ENCODE data around the gene ZHX3.
"Not testable (repeated sequence)": the region's sequence is repeated elsewhere in the genome, so short reads cannot be mapped to it uniquely, and the experiment has no call there.

ZHX3 gene

GRCh38 chr20:41249411-41250281 is 67.9 kb downstream of the ZHX3 start:
- no peak for DNase-seq

- no peak for DNase-seq
Observed at GRCh38 chr20:41248368-41249024, 69.0 kb downstream of the ZHX3 start.

GRCh38 chr20:41247523-41248367 is 69.8 kb downstream of the ZHX3 start:
- no peak for DNase-seq

DNA sequence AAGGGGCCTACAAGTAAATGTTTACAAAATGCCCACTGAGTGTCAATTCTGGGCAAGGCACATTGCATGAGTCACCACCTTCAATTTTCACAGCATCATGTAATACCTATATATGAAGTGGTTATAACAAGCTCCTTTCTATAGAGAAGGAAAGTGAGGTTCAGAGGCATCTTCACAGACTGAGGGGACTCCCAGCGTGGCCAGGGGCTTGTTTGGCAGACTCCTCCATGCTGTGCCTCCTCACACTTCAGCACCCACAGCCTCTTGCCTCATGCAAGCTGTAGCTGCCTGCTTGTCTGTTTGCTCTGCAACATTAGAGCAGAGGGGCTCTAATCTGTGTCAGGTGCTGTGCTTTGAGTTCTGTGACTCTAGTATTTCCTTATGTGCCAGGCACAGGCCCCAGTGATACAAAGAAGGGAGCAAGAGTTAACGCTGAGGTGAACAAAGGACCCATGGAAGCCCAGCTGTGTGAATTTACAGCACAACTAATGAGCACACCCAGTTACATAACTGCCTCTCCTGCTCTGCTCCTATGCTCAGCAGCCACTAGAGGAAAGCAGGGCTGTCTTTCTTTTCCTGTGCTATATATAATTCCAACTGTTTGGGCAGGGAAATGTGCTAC is 72.3 kb downstream of the ZHX3 start:
- no peak for DNase-seq

GRCh38 chr20:41242807-41243206 is 74.7 kb downstream of the ZHX3 start:
- no peak for DNase-seq

DNA sequence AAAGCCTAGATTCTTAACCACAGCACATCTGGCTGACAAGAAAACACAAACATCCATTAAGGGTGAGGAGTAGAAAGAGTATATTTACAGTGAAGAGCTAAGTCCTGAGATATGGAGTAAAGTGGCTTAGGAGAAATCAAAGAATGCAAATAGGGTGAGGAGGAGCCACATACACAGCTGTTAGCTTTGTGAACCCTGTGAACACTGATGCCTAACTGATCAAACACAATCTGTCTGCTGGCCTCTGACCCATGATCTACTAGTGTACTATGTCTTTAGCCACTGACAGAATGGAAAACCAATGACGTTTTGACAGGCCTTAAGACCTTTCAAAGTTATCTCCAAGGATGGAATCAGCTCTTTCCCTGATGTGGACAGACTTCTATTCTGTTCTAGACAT is 75.2 kb downstream of the ZHX3 start:
- no peak for DNase-seq

DNA sequence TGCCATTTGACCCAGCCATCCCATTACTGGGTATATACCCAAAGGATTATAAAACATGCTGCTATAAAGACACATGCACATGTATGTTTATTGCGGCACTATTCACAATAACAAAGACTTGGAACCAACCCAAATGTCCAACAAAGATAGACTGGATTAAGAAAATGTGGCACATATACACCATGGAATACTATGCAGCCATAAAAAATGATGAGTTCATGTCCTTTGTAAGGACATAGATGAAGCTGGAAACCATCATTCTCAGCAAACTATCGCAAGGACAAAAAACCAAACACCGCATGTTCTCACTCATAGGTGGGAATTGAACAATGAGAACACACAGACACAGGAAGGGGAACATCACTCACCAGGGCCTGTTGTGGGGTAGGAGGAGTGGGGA is 80.3 kb downstream of the ZHX3 start:
- not testable (repeated sequence) for DNase-seq

- DNase-seq = not testable (repeated sequence)
Observed at GRCh38 chr20:41236818-41237217, 80.7 kb downstream of the ZHX3 start.

GRCh38 chr20:41234546-41234945 is 83.0 kb downstream of the ZHX3 start:
- no peak for DNase-seq

GRCh38 chr20:41234041-41234440 is 83.5 kb downstream of the ZHX3 start:
- DNase-seq = no peak

DNA sequence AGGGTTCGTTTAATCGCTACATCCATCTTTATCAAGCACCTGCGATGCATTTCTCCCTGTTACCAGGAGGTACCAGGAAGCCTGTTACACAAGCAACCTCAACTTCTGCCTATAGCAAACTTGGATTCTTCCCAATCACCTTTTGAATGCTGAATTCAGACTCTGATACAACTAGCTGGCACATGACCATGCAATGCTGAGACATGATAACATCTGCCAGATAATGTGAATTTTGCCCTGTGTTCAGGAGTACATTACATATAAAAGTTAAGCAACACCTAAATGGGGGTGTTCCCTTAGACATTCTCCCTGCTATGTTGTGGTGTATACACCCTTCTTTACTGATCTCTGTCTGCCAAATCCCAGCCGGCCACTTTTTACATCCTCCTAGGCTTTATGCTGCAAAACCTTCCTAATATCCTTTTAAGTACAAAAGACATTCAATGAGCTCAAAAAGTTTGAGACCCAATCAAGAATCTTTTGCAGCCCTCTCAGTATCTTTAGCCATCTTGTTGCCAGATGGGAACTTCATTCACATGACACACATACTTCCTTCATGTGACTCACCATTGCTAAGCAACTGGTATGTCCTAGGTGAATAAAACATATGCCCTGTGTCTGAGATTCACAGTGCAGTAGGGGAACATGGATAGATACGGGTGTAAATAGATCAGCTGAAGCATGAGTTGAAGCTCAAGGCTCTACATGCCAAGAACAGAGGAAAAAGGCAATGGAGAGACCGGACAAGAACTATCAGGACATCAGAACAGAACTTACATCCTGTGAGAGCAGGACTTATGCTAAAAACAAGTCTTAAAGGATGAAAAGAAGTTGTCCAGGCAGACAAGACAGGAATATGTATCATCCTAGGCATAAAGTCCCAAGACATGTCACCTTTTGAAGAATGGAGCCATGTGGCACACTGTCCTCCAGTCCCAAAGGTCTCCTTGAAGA is 84.3 kb downstream of the ZHX3 start:
- DNase-seq = no peak

DNA sequence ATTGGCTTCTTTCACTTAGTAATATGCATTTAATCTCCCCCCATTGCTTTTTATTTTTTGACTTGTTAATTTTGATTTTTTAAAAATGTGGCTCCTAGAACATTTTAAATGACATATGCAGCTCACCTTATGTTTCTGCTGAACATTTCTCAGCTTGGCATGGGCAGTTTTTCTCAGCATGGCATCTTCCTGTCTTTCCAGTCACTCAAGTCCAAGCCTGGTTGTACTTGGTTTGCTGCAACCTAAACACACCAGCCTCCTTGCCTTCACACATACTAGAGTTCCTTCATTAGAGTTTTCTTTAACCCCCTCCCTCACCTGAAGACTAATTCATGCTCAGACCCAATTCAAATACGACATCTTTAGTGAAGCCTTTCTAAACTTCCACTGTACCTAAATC is 86.4 kb downstream of the ZHX3 start:
- DNase-seq = no peak

- DNase-seq = no peak
Observed at GRCh38 chr20:41230136-41230535, 87.4 kb downstream of the ZHX3 start.

- DNase-seq = no peak
Observed at GRCh38 chr20:41229259-41229658, 88.3 kb downstream of the ZHX3 start.

- no peak for DNase-seq
Observed at GRCh38 chr20:41228858-41229257, 88.7 kb downstream of the ZHX3 start.

DNA sequence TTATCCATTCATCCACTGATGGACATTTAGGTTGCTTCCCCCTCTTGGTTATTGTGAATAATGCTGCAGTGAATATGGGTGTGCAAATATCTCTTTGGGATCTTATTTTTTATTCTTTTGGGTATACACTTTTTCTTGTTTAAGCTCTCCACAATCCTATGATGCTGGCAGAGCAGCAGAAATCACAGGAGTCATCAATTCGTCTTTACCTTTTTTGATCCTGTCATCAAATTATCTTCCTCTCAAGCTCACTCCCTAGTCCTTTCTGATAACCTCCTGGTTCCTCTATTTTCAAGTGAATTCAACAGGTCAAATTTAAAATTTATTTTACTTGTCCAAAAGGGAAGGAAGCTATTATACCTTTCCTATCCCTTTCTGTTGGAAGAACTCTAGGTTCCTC is 91.1 kb downstream of the ZHX3 start:
- no peak for DNase-seq

DNA sequence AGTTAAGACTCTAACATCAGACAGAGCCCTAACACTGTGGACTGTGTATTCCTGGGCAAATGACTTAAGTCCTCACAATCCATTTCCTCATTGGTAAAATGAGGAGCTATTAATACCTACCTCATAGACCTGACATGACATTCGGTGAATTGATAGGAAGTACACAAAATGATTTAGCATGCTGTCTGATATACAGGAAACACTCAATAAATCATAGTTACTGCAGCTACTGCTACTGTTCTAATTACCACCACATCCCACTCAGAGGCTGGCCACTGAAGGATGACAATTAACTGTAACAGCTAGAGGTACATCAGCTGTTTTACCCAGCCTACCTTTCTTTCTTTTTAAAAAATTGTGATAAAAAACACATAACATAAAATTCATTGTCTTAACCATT is 92.4 kb downstream of the ZHX3 start:
- DNase-seq = no peak

- DNase-seq = no peak
Observed at GRCh38 chr20:41224281-41224680, 93.2 kb downstream of the ZHX3 start.

- DNase-seq = no peak
Observed at GRCh38 chr20:41223112-41223511, 94.4 kb downstream of the ZHX3 start.

DNA sequence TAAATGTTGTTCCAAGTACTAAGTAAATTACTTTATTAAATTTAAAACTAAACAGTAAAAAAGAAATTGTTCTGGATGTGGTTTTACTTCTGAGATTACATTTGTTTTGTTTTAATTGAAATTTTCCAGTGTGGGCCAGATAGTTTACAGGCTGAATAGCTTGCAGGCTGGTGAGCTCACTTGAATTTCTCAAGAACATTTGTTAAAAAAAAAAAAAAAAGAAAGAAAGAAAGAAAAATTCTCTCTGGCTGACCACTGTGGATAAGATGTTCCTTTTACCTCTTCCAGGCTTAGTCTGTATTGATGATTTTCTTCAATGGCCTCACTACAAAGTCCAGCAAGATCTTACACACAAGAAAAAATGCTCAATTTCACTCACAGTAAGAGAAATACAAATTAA is 94.8 kb downstream of the ZHX3 start:
- DNase-seq = no peak

DNA sequence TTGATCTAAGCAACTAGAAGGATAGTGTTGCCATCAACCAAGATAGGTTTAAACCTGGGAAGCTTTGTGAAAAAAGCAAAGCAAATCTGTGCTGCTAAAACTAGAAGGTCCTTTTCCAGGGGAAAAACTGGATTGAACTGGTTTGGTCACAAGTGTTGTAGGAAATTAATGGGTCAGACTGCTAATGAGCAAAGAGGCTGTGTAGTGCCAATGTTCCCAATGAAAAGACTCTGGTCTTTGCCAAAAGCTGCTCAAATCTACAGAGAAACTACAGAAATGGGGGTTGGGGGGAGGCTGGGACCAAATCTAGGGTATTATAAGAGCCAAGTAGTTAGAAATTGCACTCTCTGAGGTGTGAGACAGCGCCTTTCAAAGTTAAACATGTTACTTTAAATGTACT is 95.2 kb downstream of the ZHX3 start:
- DNase-seq = no peak

Measured in CD4-positive, alpha-beta T cell treated with Interleukin-4 for 4 hours (primary cell).